Stimulated activated CD4-positive, alpha-beta T cell treated with anti-CD3 and anti-CD28 coated beads, Interleukin-1b, Interleukin-23, amount 100 ng/mL, for 1 hour (primary cell): ENCODE results near the gene UROC1.

Source experiments
- DNase-seq, 2 donors: peaks; one replicate each; pipeline ENCODE4 v3.0.0-alpha.2; 2020; ENCODE audit warnings: low read depth in 2 of 2

Gene UROC1

GRCh38 chr3:126516152-126516935 lies 1.2 kb downstream of the UROC1 start:
- no peak for DNase-seq

GRCh38 chr3:126515066-126515706 lies 2.4 kb downstream of the UROC1 start:
- DNase-seq = no peak

GRCh38 chr3:126514161-126514560 lies 3.4 kb downstream of the UROC1 start:
- no peak for DNase-seq

- DNase-seq = no peak
Observed at GRCh38 chr3:126512916-126513650, 4.5 kb downstream of the UROC1 start.

DNA sequence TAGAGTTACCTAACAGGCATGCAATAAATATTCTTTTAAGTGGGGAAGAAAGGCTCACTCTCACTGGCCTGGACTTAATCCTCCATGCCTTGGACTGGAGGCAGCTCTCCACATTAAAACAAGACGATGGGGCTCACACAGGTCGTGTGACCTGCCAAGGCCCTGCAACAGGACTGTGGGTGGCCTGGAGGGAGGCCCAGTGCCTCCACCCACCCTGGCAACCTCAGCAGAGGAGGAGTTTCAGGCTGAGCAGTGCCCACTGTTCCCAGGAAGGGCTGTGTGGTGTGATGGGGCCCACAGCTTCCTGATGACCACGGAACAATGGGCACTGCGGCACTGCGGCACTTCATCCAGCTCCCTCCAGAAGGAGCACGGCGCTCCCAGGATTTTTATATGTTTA lies 5.5 kb downstream of the UROC1 start:
- DNase-seq = no peak

- DNase-seq = no peak
Observed at GRCh38 chr3:126511291-126511690, 6.3 kb downstream of the UROC1 start.

DNA sequence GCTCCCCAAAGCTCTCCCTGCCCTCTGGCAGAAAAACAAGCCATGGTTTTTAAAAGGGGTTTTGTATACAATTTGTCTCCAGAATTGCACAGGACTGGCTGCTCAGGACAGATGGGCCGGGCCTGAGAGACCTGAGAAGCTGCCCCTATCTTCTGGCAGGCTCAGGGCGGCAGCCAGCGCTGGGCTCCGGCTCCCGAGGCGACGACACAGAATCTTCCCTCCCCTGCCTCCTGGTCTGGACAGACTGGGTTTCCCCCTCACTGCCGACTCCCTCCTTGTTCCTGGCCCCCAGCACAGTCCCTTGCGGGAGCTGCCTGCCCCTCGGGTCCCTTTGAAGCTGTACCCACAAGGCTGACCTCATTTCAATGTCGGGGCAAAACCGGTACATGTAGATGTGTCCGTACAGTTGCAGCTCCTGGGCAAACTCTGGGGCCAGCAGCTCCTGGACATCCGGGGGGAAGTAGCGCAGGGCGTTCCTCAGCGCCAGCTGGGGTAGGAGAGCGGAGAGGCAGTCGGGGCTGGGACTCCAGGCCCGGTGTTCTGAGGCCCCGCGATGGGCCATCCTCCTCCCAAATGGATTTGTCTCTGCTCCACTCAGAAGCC lies 7.2 kb downstream of the UROC1 start:
- no peak for DNase-seq

DNA sequence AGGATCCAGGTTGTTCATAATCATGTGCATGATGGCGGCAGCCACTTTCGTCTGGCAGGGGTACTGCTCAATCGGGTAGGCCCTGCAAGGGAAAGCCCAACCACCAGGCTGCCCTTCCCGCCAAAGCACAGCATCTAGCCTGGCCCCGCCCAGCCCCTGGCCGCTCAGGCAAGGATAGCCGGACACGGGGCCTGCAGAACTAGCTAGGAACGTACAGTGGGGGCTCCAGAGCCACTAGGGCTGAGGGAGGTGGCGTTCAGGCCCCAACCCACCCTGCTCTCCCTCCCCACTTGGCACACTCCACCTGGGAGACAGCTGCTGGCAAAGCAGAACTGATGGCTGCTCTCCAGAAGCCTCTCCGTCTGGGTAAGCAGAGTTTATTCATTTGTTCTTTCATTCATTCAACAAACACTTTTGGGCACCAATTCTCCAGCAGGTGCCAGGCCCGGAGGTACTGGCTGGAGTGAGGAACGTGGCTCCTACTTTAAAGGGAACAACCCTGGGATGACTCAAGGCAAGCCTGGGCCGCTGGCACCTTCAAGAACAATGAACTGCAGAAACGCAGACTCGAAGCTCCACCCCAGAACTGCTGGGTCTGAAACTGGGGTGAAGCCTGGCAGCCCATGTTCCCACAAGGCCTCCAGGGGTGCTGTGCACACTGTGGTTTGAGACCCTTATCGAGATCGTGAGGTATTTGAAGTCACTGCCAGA lies 7.8 kb downstream of the UROC1 start:
- no peak for DNase-seq

DNA sequence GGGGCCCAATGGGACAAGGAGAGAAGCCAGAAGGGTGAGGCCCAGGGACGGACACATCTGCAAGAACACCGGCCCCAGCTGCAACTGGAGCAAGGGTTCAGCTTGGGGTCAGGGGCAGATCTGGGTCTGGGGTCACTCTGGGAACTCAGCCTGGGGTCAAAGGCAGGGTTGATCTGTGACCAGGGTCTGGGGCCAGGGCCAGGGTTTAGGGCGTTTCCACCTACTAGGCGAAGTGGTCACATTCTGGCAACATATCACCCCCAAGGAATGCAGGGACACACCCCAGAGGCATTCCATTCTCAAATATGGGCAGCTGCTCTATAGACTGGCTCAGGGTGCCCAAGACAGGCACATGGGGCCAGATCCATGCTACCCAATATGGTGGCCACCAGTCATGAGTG lies 9.0 kb downstream of the UROC1 start:
- DNase-seq = no peak

- DNase-seq = no peak
Observed at GRCh38 chr3:126507886-126508285, 9.7 kb downstream of the UROC1 start.

GRCh38 chr3:126503701-126504100 lies 13.9 kb downstream of the UROC1 start:
- no peak for DNase-seq

GRCh38 chr3:126502656-126503055 lies 14.9 kb downstream of the UROC1 start:
- DNase-seq = no peak

DNA sequence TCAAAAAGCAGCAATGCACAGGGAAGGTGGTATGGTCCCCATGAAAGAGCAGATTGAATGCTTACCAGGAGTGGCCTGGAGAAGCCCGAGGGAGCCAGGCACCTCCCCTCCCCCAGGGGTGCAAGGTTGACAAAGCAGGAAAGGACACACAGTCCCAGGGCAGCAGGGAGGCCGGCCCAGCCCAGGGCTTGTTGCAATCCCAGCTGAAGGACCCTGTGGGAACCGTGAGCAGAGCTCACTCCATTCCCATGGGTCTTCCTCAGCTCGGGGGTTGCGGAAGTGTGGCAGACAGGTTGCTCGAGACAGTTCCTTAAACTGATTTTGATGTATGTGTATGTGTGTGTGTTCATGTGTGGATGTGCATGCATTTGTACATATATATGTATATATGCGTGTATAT lies 15.8 kb downstream of the UROC1 start:
- no peak for DNase-seq

GRCh38 chr3:126501054-126501453 lies 16.5 kb downstream of the UROC1 start:
- no peak for DNase-seq

DNA sequence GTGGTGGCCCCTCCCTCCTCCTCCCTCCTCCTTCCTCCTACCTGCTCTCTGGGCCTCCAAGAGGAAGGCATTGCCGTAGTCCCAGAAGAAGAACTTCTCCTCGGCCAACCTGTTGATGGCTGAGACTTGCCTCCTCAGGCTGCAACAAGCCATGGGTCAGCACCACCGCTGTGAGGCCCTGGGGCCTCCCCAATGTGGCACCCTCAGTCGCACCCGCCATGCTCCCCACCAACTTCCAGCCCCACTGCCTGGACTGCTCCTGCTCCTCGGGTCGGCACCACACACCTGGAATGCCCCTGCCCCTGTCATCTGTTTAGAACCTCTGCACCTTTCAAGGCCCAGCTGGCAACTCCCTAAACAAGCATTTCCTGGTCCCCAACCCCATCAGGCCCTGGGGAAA lies 17.6 kb downstream of the UROC1 start:
- DNase-seq = no peak

GRCh38 chr3:126499401-126499800 lies 18.2 kb downstream of the UROC1 start:
- DNase-seq = no peak

DNA sequence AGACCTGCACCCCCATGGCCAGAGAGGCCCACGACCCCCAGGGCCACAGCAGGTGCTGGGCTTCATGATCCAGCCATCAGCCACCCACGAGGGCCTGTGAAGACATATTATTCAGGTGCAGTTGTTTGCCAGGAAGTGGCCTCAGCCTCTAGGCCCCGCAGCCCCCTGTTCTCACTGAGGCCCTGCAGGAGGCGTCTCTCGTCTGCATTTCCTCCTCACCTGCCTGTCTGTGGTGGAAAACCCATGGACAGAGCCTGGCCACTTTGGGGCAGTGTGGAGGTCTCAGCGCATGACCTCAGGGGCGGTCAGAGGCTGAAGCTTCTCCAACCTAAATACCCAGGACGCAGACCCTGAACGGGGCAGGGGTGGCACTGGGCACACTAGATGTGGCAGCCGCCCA lies 18.6 kb downstream of the UROC1 start:
- DNase-seq = no peak

GRCh38 chr3:126498461-126498860 lies 19.1 kb downstream of the UROC1 start:
- no peak for DNase-seq

DNA sequence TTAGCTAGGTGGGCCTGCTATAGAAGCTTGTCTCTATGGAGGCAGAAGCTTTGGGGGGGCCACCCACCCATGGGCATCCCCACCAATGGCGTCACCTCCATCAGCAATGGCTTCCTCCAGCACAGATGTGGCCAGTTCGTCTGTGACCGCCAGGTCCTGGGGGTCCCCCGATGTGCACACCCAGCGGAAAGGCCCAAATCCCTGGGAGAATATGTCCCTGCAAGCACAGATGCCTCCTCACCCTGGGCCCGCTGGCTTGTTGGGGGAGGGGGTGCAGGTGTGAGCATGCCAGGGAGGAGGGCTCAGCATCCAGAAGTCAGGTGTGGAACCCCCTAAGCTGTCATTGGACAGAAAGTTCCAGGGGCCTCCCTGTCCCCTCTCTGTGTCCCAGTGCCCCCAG lies 19.6 kb downstream of the UROC1 start:
- DNase-seq = no peak

DNA sequence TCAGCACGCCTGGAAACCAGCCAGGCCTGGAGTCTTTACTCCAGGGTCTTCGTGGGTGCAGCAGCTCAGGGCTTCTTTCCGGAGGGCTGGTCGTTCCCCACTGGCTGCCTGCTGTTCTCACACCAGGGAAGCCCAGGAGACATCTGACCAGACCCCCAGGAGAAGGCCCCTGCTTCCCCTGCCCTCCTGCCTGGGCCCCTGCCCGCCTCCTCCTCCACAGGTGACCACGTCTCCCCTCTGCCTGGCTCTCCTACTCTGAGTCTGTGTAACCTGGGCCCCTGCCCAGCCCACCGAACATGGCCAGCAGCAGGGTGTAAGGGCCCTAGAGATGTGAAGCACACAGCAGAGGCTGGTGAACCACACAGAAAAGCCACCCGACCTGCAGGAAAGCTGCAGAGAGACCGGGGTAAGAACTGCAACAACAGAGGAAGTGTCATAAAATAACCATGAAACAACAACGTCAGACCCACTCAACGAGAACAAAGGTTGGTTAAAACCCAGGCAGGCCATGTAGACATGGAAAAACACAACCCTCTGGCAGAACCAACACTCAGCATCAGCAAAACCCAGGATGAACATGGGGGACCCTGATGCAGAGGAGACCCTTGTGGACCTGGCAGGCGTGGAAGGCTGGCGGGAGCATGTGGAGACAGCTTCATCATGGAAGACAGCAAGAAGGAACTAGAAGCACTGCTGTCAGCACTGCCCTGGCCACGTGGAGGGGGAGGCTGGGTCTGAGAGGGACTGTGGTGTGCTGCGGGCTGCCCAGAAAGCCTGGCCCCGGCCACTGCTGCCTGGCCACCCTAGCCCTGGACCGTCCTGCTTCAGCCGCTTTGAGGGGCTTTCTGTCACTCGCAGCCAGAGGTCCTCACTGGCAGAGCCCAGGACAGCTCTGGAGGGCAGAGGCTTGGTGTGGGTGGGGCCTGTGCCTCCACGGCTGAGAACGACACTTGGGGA lies 20.4 kb downstream of the UROC1 start:
- DNase-seq = no peak

- no peak for DNase-seq
Observed at GRCh38 chr3:126495786-126496185, 21.8 kb downstream of the UROC1 start.
